Measurements from ENCODE around the gene ZCWPW1.

ZCWPW1 gene

DNA sequence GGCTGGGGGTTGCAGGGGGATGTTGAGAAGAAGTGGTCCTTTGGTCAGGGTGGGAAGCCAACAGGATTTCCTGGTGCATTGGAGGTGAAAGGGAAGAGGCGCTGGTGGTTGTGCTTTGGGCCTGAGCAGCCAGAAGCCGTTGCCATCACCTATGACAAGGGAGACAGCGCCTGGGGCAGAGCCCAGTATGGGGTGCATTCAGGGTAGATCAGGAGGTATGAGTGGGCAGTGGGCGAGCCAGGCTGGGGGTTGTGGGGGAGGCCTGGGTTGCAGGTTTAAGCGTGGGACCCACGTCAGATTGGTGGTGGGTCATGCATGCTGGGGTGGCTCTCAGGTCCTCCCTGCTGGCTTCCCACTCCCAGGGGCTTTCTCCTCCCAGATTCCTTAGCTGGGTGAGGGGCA is 76.8 kb downstream of the ZCWPW1 start:
- no peak for DNase-seq

Data from hematopoietic multipotent progenitor cell treated with erythropoietin and hydrocortisone succinate and interleukin-3 and kit ligand, for 8 days (in vitro differentiated cells).